KMS-11 (cell line): ENCODE results near the gene CHP1.
"Not testable (repeated sequence)": the region's sequence is repeated elsewhere in the genome, so short reads cannot be mapped to it uniquely, and the experiment has no call there.

Experiments used
- H2AFZ ChIP-seq: fragments of 200-600 bp; sonication (generic); 2 replicates; pipeline ENCODE4 v1.6.1; 2016; ENCODE audit warnings: antibody characterized with exemption, mixed run types, low read depth
- H3K27ac ChIP-seq: fragments of 200-600 bp; sonication (generic); 2 replicates; pipeline ENCODE4 v1.6.1; 2016; ENCODE audit warnings: mild to moderate bottlenecking, mixed run types
- H3K27me3 ChIP-seq: fragments of 200-600 bp; sonication (generic); 2 replicates; pipeline ENCODE4 v1.6.1; 2017; ENCODE audit warnings: mild to moderate bottlenecking, low read depth, mixed run types, moderate library complexity; ENCODE audit not compliant: insufficient read depth
- H3K36me3 ChIP-seq: fragments of 200-600 bp; sonication (generic); 2 replicates; pipeline ENCODE4 v1.6.1; 2017; ENCODE audit warnings: mild to moderate bottlenecking, mixed run types; ENCODE audit not compliant: insufficient read depth
- H3K4me1 ChIP-seq: fragments of 200-600 bp; sonication (generic); 2 replicates; pipeline ENCODE4 v1.6.1; 2016; ENCODE audit warnings: mild to moderate bottlenecking, low read depth, mixed run types; ENCODE audit not compliant: poor library complexity, severe bottlenecking
- H3K4me2 ChIP-seq: fragments of 200-600 bp; sonication (generic); 2 replicates; pipeline ENCODE4 v1.7.0; 2016; ENCODE audit warnings: mild to moderate bottlenecking, mixed run types
- H3K4me3 ChIP-seq: fragments of 200-600 bp; sonication (generic); IDR thresholded peaks from 2 replicates; pipeline ENCODE4 v1.6.1; 2017; ENCODE audit warnings: low read depth, low read length, mixed read lengths; ENCODE audit not compliant: insufficient read depth
- H3K79me2 ChIP-seq: fragments of 200-600 bp; sonication (generic); 2 replicates; pipeline ENCODE4 v1.6.1; 2016; ENCODE audit warnings: low read depth, mixed run types; ENCODE audit not compliant: insufficient read depth
- H3K9ac ChIP-seq: fragments of 200-600 bp; sonication (generic); 2 replicates; pipeline ENCODE4 v1.6.1; 2016; ENCODE audit warnings: mild to moderate bottlenecking, mixed run types
- H4K20me1 ChIP-seq: fragments of 200-600 bp; sonication (generic); 2 replicates; pipeline ENCODE4 v1.6.1; 2016; ENCODE audit warnings: mild to moderate bottlenecking, mixed run types; ENCODE audit not compliant: insufficient read depth
- CTCF ChIP-seq: fragments of 200-600 bp; sonication (generic); conservative IDR thresholded peaks from 2 replicates; pipeline ENCODE4 v1.6.1; 2017; ENCODE audit warnings: low read depth, mild to moderate bottlenecking, antibody characterized with exemption, low read length, moderate library complexity, mixed read lengths

The CHP1 gene

GRCh38 chr15:41279535-41280283 is 48.6 kb downstream of the CHP1 start:
- Histone ChIP-seq H3K4me1 (peaks cover 8% of the 10 kb centered on the region), H3K4me2 (no peak overlapping the region), H2AFZ (no peak overlapping the region), H3K36me3 (no peaks in the 10 kb centered on the region), H3K27me3 (no peaks in the 10 kb centered on the region), H3K79me2 (peaks cover 10% of the 10 kb centered on the region), H3K27ac (no peak overlapping the region), H3K4me3 (no peak overlapping the region), H4K20me1 (no peaks in the 10 kb centered on the region), H3K9ac (no peak overlapping the region)
- TF ChIP-seq CTCF = no peak

- no peak overlapping the region for H3K4me2 ChIP-seq
Observed at GRCh38 chr15:41281236-41281635, 50.2 kb downstream of the CHP1 start.

GRCh38 chr15:41282436-41282835 is 51.4 kb downstream of the CHP1 start:
- H3K4me3 ChIP-seq, H4K20me1 ChIP-seq, H3K9ac ChIP-seq, H2AFZ ChIP-seq, H3K27ac ChIP-seq, H3K4me2 ChIP-seq, H3K27me3 ChIP-seq: not testable (repeated sequence)
- Histone ChIP-seq H3K79me2 (peaks cover 35% of the 10 kb centered on the region), H3K36me3 (peaks cover 17% of the 10 kb centered on the region; the same call in 1 of the 2 replicates), H3K4me1 (peaks cover 33% of the 10 kb centered on the region)

More at GRCh38 chr15:41281236-41281635, 50.2 kb downstream of the CHP1 start:
- no peak overlapping the region for H3K27ac ChIP-seq
- TF ChIP-seq CTCF = no peak
- H2AFZ ChIP-seq = no peak overlapping the region
- H3K9ac ChIP-seq = no peak overlapping the region
- no peaks in the 10 kb centered on the region for H4K20me1 ChIP-seq
- H3K79me2 ChIP-seq = peaks cover 26% of the 10 kb centered on the region
- peaks cover 9% of the 10 kb centered on the region; the same call in 1 of the 2 replicates for H3K36me3 ChIP-seq
- H3K4me3 ChIP-seq = no peak overlapping the region
- no peaks in the 10 kb centered on the region for H3K27me3 ChIP-seq
- peaks cover 21% of the 10 kb centered on the region for H3K4me1 ChIP-seq

- peak overlapping the region; percentile 83 for H3K27ac ChIP-seq
- H3K27me3 ChIP-seq, H3K4me3 ChIP-seq, H4K20me1 ChIP-seq: not testable (repeated sequence)
- H3K79me2 ChIP-seq = peaks cover 35% of the 10 kb centered on the region
- peaks cover 17% of the 10 kb centered on the region; the same call in 1 of the 2 replicates for H3K36me3 ChIP-seq
- H3K4me1 ChIP-seq = peaks cover 38% of the 10 kb centered on the region
- peak overlapping the region; percentile 96 for H2AFZ ChIP-seq
- H3K4me2 ChIP-seq = peak overlapping the region; percentile 80
- peak overlapping the region; percentile 70 for H3K9ac ChIP-seq
Observed at GRCh38 chr15:41282980-41283652, 52.0 kb downstream of the CHP1 start.

GRCh38 chr15:41283653-41284426 is 52.8 kb downstream of the CHP1 start:
- Histone ChIP-seq H2AFZ (peak overlapping the region; percentile 96), H3K79me2 (peaks cover 35% of the 10 kb centered on the region), H3K27ac (peak overlapping the region; percentile 83)

More at GRCh38 chr15:41283653-41284426, 52.8 kb downstream of the CHP1 start:
- no peak for TF ChIP-seq CTCF
- peaks cover 17% of the 10 kb centered on the region; the same call in 1 of the 2 replicates for H3K36me3 ChIP-seq
- H3K4me2 ChIP-seq = peak overlapping the region; percentile 80
- peaks cover 40% of the 10 kb centered on the region for H3K4me1 ChIP-seq
- H4K20me1 ChIP-seq = no peaks in the 10 kb centered on the region
- peak overlapping the region; percentile 70 for H3K9ac ChIP-seq
- H3K4me3 ChIP-seq = no peak overlapping the region
- H3K27me3 ChIP-seq = no peaks in the 10 kb centered on the region
